ENCODE results near the gene NAB1.
"Not testable (repeated sequence)": the region's sequence is repeated elsewhere in the genome, so short reads cannot be mapped to it uniquely, and the experiment has no call there.

NAB1 gene, protein sequence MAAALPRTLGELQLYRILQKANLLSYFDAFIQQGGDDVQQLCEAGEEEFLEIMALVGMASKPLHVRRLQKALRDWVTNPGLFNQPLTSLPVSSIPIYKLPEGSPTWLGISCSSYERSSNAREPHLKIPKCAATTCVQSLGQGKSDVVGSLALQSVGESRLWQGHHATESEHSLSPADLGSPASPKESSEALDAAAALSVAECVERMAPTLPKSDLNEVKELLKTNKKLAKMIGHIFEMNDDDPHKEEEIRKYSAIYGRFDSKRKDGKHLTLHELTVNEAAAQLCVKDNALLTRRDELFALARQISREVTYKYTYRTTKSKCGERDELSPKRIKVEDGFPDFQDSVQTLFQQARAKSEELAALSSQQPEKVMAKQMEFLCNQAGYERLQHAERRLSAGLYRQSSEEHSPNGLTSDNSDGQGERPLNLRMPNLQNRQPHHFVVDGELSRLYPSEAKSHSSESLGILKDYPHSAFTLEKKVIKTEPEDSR

DNA sequence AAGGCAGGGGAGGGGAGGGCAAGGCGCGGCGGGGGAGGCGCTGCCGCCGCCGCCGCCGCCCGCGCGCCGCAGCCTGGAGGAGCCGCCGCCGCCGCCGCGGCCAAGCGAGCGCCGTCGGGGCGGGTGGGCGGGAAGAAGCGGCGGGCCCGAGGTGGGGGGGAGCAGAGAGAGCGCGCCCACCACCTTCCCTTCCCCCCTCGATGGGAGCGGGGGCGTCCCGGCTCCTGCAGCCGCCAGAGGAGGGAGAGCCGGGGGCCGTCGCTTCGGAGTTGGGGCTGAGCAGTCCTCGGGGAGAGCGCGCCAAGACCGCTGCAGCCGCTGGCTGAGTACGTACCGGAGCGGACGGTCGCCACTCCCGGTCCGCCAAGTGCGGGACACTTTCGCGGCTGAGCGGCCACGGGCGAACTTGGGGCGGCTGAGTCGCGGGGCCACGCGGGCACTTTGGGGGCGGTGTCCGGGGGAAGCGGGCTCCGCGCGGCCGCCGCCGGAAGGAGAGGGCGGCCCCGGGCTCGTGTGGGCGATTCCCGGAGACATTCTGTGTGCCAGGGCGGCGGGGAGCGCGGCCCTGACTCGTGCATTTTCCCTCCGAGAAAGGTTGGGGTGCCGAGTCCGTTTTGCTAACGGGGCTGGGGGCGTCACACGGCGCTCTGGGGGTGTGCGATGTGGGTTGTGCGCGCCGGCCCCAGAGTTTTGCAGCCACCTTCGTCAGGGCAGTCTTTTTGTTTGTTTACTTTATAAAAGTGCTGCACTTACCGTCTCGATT lies at the start of gene NAB1:
NAB1 (plus strand) TSS at position 49 of the 763 bp plus-strand sequence. CDS start 10,094 bp downstream, outside the sequence.
- peak; percentile 33 for DNase-seq (ENCODE audit: low spot score)

DNA sequence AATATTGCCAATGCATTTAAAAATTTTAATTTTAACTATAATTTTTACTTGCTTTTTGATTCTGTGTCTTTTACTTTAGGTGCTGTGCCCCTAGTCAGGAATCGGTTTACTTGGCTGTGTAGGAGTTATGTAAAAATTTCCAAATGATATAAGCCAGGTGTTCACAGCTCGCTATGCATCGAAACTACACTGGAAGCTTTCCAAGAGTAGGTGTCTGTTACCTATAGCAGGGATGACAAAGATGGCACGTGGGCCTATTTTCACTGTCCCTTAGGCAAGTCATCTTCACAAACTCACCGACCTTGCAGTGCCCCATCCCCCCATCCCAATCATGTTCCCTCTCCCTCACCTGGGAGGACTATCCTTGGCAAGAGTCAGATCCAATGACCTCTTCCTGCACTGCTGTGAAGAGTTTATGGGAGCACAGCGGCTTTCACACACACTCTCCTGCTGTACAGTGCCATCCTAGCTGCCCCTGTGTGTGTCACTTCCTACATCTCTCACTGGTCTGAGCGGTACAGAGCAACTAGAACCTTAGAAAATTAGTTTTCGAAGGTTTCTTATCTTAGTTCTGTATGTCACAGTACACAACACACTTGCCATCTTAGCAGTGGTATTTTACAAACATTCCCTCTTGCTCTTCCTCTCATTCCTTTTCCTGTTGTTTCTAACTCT lies 49.2 kb upstream of the NAB1 start:
- DNase-seq (ENCODE audit: low spot score) = no peak

DNA sequence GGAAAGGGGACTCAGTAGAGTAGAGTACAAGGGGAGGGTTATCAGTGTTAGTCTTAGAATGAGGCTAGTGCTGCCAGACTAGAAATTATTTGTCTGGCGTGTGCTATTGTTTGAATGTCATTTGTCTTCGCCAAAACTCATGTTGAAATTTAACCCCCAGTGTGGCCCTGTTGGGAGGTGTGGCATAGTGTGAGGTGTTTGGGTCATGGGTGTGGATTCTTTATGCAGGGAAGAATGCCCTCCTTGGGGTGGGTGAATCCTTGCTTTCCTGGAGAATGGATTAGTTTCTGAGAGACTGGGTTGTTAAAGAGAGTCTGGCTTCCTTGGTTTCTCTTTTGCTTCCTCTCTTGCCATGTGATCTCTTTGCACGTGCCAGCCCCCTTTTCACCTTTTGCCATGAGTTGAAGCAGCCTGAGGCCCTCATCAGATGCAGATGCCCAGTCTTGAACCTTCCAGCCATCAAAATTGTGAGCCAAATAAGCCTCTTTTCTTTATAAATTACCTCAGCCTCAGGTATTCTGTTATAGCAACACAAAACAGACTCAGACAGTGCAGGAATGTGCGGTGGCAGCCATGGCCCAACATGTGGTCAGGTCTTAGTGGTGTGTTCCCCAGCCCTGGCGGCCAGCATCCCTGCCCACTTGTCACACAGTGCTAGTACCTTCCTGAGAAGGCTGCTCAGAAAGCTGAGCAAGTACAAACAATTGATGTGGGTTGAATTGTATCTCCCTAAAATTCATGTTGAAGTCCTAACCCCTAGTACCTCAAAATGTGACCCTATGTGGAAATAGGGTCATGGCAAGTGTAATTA lies 48.4 kb upstream of the NAB1 start:
- no peak for DNase-seq (ENCODE audit: low spot score)

DNA sequence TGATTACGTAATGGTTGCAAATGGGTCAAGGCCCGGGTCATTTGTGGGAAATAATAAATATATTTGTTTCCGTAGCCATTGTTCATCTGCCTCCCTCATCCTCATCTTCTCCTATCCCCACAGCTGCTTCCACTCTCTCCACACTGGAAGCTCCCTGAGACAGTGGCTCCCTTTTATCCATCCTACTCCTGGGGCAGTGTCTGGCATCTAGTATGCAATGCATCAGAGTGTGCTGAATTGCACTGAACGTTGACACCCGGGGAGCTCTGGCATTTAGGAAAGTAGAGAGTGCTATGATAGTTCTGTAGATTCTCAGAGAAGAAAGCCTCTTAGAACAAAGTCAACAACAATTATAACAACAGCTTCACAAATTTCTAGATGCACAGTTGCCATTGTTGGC lies 45.5 kb upstream of the NAB1 start:
- no peak for DNase-seq (ENCODE audit: low spot score)

DNA sequence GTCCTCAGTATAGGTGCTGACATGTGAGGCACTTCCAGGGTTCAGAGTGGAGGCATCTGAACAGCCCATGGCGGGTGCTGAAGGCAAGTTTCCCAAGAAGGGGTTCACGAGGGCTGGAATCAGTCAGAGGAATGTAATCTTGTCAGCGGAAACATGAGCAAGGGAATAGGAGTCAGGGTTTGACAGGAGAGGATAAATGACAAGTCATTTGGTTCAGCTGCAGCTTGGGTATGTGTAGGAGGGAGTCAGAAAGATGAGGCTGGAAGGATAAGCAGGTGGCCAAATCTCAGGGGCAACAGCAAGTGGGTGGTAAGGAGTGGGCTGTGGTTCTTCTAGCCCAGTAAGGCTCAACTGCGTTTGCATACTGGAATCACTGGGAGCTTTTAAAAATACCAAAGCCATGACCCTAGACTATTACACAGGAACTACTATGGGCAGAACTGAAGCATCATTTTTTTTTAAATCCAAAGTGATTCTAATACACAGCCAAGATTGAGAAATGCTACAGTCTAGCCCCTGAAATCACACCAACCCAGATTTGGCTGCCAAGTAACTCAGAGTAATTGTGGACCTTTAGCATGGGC lies 41.8 kb upstream of the NAB1 start:
- no peak for DNase-seq (ENCODE audit: low spot score)

DNA sequence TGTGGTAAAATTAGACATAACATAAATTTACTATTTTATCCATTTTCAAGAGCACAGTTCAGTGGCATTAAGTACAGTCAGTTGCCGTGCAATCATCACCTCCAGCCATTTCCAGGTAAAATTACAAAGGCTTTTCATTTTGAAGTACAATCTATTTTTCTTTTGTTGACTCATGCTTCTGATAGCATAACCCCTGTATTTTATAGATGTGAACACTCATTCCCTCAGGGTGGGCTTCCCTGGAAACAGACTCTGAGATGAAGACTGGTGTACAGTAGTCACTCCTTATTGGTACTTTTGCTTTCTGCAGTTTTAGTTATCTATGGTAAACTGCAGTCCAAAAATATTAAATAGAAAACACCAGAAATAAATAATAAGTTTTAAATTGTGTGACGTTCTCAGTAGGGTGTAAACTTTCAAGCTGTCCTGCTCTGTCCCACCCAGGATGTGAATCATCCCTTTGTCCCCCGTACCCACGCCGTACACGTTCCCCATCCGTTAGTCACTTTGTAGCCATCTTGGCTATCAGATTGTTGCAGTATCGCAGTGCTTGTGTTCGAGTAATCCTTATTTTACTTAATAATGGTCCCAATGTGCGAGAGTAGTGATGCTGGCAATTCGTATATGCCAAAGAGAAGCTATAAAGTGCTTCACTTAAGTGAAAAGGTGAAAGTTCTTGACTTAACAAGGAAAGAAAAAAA lies 41.1 kb upstream of the NAB1 start:
- no peak for DNase-seq (ENCODE audit: low spot score)

DNA sequence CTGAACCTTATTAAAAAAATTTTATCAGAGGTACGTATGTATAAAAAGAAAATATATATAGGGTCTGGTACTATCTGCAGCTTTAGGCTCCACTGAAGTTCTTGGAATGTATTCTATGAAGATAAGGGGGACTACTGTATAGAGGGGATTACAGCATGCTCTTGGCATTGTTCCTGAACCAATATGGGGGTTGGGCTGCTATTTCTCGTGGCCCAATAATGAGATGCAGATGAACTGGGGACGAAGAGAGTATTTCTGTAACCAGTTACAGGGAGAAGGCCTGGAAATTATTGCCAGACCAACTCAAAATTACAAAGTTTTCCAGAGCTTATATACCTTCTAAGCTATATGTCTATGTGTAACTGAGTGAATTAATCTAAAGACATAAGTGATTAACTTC lies 40.0 kb upstream of the NAB1 start:
- DNase-seq (ENCODE audit: low spot score) = not testable (repeated sequence)

DNA sequence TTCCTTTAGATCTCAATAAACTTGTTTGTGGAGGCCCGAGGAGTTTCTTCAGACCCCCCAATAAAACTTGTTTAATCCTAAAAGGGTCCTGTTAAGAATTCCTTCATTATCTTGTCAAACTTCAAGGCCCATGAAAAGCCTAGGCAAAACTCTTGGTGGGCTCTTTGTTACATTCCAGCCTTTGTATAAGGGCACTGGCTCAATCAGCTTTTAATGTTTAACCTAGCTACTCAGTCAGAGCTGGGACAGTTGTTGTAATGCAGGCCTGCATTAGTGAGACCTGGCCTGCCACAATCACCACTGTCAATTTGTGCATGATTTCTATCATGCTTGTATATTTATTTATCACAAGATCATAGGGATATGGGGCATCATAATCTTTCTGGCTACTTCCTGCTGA lies 39.5 kb upstream of the NAB1 start:
- DNase-seq (ENCODE audit: low spot score) = not testable (repeated sequence)

DNA sequence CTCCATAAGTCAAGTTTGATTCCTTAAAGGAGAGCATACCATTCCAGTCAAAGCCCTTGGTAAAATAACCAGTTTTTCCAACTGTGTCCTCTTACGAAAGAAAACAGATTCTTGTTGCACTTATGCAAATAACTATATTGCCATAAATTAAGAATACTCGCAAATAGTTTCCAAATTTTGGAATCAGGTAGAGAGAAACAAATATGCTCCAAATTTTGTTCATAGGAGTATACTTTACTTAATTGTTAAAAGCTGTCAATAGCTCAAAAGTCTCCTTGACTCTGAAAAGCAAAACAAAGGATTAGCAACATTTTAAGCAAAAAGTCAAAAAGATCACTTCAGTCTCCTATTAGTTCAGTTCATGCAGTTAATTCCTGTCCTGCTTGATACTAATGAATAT lies 38.4 kb upstream of the NAB1 start:
- DNase-seq (ENCODE audit: low spot score) = not testable (repeated sequence)

DNA sequence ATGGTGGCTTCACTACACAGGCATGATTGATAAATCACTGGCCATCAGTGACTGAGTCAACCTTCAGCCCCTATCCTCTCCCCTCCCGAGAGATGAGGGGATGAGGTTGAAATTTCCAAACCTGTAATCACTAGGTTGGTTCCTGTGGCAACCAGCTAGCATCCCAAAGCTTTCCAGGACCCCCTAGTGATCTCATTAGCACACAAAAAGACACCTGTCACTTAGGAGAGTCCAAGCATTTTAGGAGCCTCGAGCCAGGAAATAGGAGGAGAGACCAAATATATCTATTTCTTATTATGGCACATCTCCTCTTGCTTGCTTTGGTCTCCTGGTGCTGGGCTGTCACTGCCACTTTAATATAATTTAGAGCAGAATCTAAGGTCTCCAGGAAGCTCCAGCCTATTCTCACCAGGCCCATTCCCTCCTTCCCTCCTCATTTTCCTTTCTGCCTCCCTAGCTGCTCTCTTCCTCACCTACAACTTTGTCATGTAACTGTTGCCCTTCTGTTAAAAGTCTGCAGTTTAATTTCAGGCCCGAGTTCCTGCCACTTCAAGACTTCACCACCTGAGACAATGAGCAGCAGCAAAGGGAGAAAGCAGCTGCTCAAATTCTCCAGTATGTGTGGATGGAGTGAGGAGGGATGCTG lies 33.2 kb upstream of the NAB1 start:
- DNase-seq (ENCODE audit: low spot score) = no peak

DNA sequence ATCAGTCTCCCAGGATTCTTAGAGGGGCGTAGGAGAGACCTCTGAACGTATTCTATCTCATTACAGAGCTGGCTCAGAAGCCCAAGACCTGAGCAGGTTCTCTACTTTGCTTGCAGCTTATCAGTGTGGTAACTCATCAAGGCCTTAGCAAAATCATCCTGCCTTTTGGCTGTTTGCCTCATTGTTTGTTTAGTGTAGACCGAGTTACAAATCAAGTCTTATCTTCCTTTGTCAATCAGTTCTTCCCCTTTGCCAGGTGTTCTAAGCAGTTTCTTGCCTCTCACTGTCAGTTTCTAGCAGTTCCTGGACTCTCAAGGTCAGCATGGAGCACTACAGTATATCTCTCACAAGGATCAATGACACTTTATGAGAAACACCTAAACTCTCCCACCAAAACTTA lies 30.9 kb upstream of the NAB1 start:
- no peak for DNase-seq (ENCODE audit: low spot score)

DNA sequence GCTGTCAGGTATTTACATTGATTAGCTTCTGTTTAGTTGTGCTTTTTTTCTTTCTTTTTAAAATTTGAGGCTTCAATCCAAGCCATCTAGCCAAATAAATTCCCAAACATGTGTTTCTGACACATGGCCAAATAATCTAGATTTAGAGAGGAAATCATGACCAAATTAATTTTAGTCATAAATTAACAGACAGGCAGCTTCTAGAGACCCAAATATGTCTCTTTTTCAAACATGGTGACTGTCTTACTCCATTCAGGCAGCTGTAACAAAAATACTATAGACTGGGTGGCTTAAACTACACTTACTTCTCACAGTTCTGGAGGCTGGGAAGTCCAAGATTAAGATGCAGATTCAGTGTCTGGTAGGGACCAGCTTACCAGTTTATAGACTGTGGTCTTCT lies 23.2 kb upstream of the NAB1 start:
- DNase-seq (ENCODE audit: low spot score) = no peak

DNA sequence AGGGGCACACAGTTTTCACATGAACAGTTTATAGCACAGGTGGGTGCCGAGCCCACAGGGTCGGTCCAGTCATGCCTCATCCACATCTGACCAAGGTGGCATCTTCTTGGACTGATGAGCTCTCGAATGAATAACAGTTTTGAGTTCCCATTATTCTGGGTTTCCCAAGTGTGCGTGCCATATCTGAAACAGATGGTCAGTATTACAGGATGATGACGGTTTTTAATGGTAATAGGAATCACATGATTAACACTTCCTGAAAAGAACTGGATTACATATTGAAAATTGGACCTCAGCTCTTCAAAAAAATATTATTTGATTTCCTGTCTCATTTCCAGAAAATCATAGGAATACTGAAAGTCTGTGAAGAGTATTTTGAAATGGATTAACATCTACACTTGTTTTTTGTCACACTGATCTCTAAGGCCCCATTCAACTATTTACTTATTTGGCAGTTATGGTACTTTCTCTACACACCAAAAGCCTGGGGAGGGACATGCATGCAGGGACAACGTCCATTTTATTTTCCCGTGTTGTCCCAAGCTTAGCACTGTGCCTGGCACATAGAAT lies 22.2 kb upstream of the NAB1 start:
- DNase-seq (ENCODE audit: low spot score) = no peak

DNA sequence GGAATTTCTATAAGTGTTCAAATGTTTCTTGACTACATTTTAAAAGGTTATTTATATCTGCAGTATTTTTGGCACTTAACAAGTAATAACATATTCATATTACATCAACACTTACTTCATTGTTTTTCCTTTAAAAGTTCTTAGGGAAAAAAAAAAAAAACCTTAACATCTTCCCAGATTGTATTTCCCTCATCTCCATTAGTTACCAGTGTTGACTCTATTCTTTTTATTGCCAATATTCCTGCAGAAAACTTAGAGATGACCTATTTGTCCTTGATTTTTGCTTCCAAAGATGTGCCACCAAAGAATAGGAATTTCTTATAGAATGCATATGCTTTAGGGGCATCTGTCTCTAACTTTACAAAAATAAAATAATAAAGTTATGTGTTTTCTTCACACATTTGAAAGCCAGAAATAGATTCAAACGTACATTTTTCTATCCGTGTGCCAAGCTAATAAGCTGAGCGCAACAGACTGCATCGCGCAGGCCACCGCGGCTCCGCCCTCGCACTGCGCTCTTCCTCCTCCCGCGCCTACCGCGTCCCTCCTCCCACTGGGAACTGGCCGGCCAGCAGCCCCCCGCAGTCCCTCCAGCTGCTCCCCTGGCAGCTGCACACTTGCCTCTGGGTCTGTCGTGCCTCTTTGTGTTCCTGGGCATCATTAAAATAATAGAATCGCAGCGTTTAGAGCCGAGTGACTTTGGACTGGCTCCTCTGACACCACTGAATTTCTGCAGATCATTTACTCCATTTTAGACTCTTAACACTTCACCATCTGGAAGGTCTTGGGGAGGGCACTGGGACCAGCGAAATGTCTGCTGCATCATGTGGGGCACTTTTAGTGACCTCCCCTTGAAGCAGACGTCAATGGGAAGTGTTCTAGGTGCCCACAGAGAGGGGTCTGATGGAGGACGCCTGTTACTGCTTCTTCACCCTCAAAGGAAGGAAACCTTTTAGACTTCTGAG lies 21.2 kb upstream of the NAB1 start:
- DNase-seq (ENCODE audit: low spot score) = no peak

DNA sequence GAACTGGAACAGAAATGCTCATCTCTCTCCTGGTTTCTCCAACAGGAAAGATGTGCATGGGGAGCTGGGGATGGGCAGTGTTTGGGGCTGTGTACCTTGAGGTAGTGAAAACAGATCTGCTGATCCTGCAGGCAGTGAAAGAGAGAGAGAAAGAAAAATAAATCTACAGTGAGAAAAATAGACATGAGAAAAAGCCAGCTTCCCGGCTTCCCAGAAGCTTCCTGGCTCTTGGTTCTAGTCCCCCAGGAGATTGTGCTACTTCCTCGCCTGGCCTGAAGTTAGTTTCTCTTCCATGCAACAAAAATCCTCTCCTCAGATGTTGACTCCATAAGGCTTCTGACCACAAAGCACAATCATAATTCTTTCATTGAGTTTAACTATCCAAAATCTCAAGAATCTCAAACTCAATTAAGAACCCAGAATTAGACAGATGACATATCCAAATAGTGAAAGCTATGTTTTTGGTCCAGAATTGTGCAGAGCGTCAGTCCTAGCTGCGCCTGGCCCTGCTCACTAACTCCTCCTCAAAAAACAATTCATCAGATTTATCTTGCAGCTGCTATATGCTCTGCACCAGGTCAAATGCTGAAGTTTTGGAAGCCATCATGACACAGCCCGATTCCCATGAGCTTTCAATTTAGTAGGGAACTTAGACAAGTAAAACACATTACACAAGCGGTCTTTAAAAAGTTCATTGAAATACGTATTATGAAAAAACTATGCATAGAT lies 20.1 kb upstream of the NAB1 start:
- DNase-seq (ENCODE audit: low spot score) = no peak

DNA sequence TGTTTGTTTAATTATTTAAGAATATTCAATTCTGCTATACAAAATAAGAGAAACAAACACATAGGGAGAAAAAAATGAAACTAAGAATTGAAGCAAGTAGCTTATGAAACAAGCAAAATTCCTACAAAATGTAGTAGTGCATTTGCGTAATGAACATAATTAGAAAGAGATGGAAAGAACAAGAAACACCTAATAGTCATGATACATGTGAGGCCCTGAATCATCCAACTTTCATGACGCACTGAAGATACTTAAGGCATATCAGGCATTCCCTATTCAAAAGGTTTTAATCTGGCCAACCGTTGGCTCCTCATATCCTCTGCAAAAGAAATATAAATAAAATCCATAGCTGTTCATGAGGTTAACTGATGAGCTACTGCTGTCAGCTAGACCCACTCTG lies 14.5 kb upstream of the NAB1 start:
- DNase-seq (ENCODE audit: low spot score) = no peak

DNA sequence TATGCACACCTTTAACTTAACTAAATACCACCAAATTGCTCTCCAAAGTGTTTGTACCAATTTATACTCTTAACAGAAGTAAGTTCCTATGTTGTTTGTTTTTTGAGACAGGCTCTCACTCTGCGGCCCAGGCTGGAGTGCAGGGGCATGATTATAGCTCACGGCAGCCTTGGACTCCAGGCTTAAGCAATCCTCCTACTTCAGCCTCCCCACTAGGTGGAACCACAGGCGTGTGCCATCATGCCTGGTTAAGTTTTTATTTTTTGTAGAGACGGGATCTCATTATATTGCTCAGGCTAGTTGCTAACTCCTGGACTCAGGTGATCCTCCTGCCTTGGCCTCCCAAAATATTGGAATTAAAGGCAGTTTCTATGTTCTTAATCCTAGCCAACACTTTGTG lies 13.1 kb upstream of the NAB1 start:
- no peak for DNase-seq (ENCODE audit: low spot score)

DNA sequence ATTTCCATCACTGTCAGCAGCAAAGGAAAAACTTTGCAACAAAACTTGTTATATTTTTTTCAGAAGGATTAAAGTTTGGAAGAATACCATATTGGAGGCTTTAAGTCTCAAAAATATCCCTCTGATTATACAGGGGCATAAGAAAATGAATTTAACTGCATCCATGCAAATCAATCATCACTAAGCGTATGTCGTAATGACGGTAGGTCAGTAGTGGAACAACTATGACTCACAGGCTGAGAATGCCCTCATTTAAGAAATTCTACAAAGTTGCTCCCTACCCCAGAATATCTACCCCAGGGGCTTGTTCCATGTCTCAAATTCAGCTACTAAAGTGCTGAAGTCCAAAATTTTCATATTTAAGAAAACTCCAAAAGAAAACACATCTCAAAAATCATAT lies 12.5 kb upstream of the NAB1 start:
- DNase-seq (ENCODE audit: low spot score) = no peak

Data from kidney capillary endothelial cell (primary cell).